Cardiac muscle cell (in vitro differentiated cells and primary cell): ENCODE data around the gene RNF149. TPM values are rescaled to one million over a fixed set of nuclear protein-coding genes. Genes with fewer than 3 reads are reported as not detected.

ENCODE experiments used
- DNase-seq, 2 donors: peaks; one replicate each; pipeline versions ENCODE4 v3.0.0 to v3.0.0-alpha.2; 2010 to 2017; ENCODE audit warnings: low read depth in 1 of 2, low spot score in 1 of 2
- H3K27ac ChIP-seq: fragments of 200-600 bp; sonication (generic); 2 replicates; pipeline ENCODE4 v1.5.1; 2016
- H3K27me3 ChIP-seq: fragments of 200-600 bp; sonication (generic); 2 replicates; pipeline ENCODE4 v1.6.0; 2016; ENCODE audit warnings: control low read depth
- H3K36me3 ChIP-seq: fragments of 200-600 bp; sonication (generic); 2 replicates; pipeline ENCODE4 v1.5.1; 2016; ENCODE audit warnings: control low read depth
- H3K4me1 ChIP-seq: fragments of 200-600 bp; sonication (generic); 2 replicates; pipeline ENCODE4 v1.8.1; 2017; ENCODE audit warnings: low read depth, mild to moderate bottlenecking, mixed run types
- H3K4me3 ChIP-seq: fragments of 200-600 bp; sonication (generic); 2 replicates; pipeline ENCODE4 v1.5.1; 2016; ENCODE audit warnings: mild to moderate bottlenecking
- H3K9me3 ChIP-seq: fragments of 200-600 bp; sonication (generic); 2 replicates; pipeline ENCODE4 v1.5.1; 2017; ENCODE audit warnings: low read depth, mild to moderate bottlenecking, control low read depth
- CTCF ChIP-seq: IDR thresholded peaks from 2 replicates; pipeline ENCODE4 v1.5.1; 2012; ENCODE audit warnings: low read depth, mild to moderate bottlenecking, low read length
- polyA plus RNA-seq: library from polyadenylated mRNA; unstranded; fragments of >200 nt; fragmentation: Nextera tagmentation; extraction: Ambion mirVana; gene quantifications from 2 replicates; pipeline ENCODE4 v1.2.1, GENCODE V29; 2016
- total RNA-seq: library from RNA; depleted of rRNA; stranded (reverse); fragments of >200 nt; gene quantifications from 2 replicates; pipeline ENCODE4 v1.2.3, GENCODE V29; 2016

RNF149 gene
- total and polyA plus RNA-seq, 2 experiments from 2014 or later = 44.4 to 69.9 TPM

- Histone ChIP-seq H3K27ac (no peak overlapping the region), H3K27me3 (no peaks in the 10 kb centered on the region), H3K4me1 (no peaks in the 10 kb centered on the region), H3K4me3 (no peak overlapping the region), H3K9me3 (no peaks in the 10 kb centered on the region), H3K36me3 (no peaks in the 10 kb centered on the region)
- no peak for TF ChIP-seq CTCF
- DNase-seq = no peak
Measured at GRCh38 chr2:101231240-101231639, 77.3 kb downstream of the RNF149 start.

- DNase-seq = peak in 1 of 2 donors; percentile 9
- H3K36me3 ChIP-seq = no peaks in the 10 kb centered on the region
- H3K9me3 ChIP-seq = no peaks in the 10 kb centered on the region
- no peak overlapping the region for H3K4me3 ChIP-seq
- no peaks in the 10 kb centered on the region for H3K27me3 ChIP-seq
- no peak for TF ChIP-seq CTCF
- H3K4me1 ChIP-seq = no peaks in the 10 kb centered on the region
- H3K27ac ChIP-seq = peak overlapping the region; percentile 47
Measured at GRCh38 chr2:101230541-101231001, 77.9 kb downstream of the RNF149 start.

Other genes with a start within 250 kb of the RNF149 start
- gene TBC1D8, start 157.3 kb downstream of the RNF149 start, total RNA-seq = 19.9 and 23.2 TPM in 2 replicates
- 15.2 and 25.6 TPM in 2 replicates for gene TBC1D8, start 157.3 kb downstream of the RNF149 start, polyA plus RNA-seq
- 51.4 and 52.7 TPM in 2 replicates for gene CNOT11, start 55.8 kb downstream of the RNF149 start, total RNA-seq
- 74.2 and 78.0 TPM in 2 replicates for gene CNOT11, start 55.8 kb downstream of the RNF149 start, polyA plus RNA-seq
- 4.3 and 4.9 TPM in 2 replicates for gene CREG2, start 78.8 kb upstream of the RNF149 start, total RNA-seq
- 2.2 and 4.1 TPM in 2 replicates for gene CREG2, start 78.8 kb upstream of the RNF149 start, polyA plus RNA-seq
- gene RFX8, start 166.4 kb upstream of the RNF149 start, total RNA-seq = 0.12 TPM in 1 of 2 replicates, not detected in the other
- not detected in 2 replicates for gene RFX8, start 166.4 kb upstream of the RNF149 start, polyA plus RNA-seq